Lower leg skin (tissue), 4 donors: ENCODE measurements around the gene GUCY2D. TPM values are rescaled to one million over a fixed set of nuclear protein-coding genes. Genes with fewer than 3 reads are reported as not detected.

Experiments used
- DNase-seq, 2 donors: peaks; one replicate each; pipeline ENCODE4 v3.0.0-alpha.2; 2019; ENCODE audit warnings: low spot score in 2 of 2
- H3K4me3 ChIP-seq: fragments of 200-600 bp; sonication (generic); 2 replicates; pipeline ENCODE4 v1.5.1; 2017; ENCODE audit warnings: mild to moderate bottlenecking, low read depth; ENCODE audit not compliant: poor library complexity, severe bottlenecking
- CTCF ChIP-seq, 3 donors: fragments of 450-650 bp; IDR thresholded peaks; one replicate each; pipeline ENCODE4 v1.5.1; 2016; ENCODE audit warnings: antibody characterized with exemption in 3 of 3, mild to moderate bottlenecking in 3 of 3, moderate library complexity in 2 of 3
- POLR2A ChIP-seq, 2 donors: fragments of 450-650 bp; IDR thresholded peaks; one replicate each; pipeline ENCODE4 v1.6.1; 2016 to 2017; ENCODE audit warnings: antibody characterized with exemption in 2 of 2, mild to moderate bottlenecking in 1 of 2, moderate library complexity in 1 of 2
- WGBS, 2 donors: methylation state at CpG; one replicate each; pipeline ENCODE4 v1.1.5; 2018; 5-methylcytosine and 5-hydroxymethylcytosine counted together
- intact Hi-C: fragments of 100-400 bp; cut with DNase I; formaldehyde crosslinking; loops from one replicate; pipeline ENCODE4 v1.15.0; 2023; ENCODE audit warnings: low total_unique reads
- total RNA-seq, 4 donors: library from RNA; depleted of rRNA; stranded (reverse); fragments of >200 nt; gene quantifications; one replicate each; pipeline ENCODE4 v1.1.0, GENCODE V29; 2016

Gene GUCY2D
- total RNA-seq, 4 donors from 2014 or later, result 0.13 TPM; not detected in 3

- H3K4me3 ChIP-seq, result no peak overlapping the region
- TF ChIP-seq POLR2A (IDR thresholded peaks at IDR 0.05), result no peak
- TF ChIP-seq CTCF (IDR thresholded peaks at IDR 0.05), result no peak
- DNase-seq, result peak in 1 of 2 donors; percentile 52
- 45 to 60% methylated on average over 11 of the region's 11 CpGs for WGBS, 2 donors
- intact Hi-C loops, result no loop called here
Measured at GRCh38 chr17:8039611-8040168, 37.3 kb downstream of the GUCY2D start.

GRCh38 chr17:8041249-8041928 is 39.0 kb downstream of the GUCY2D start:
- TF ChIP-seq POLR2A (IDR thresholded peaks at IDR 0.05) (no peak), CTCF (IDR thresholded peaks at IDR 0.05) (no peak)
- peak; percentile 74 to 83 for DNase-seq
- 62 to 66% methylated on average over 8 of the region's 8 CpGs for WGBS, 2 donors
- H3K4me3 ChIP-seq, result no peak overlapping the region
- intact Hi-C loops, result no loop called here

- peak in 1 of 2 donors; percentile 62 for DNase-seq
- TF ChIP-seq POLR2A (IDR thresholded peaks at IDR 0.05), result no peak
- TF ChIP-seq CTCF (IDR thresholded peaks at IDR 0.05), result no peak
- intact Hi-C loops, result no loop called here
- no peak overlapping the region for H3K4me3 ChIP-seq
Measured at GRCh38 chr17:8041979-8042378, 39.6 kb downstream of the GUCY2D start.

- TF ChIP-seq CTCF (IDR thresholded peaks at IDR 0.05), result no peak
- no peak for TF ChIP-seq POLR2A (IDR thresholded peaks at IDR 0.05)
- WGBS, 2 donors, result 82 to 87% methylated on average over 23 to 24 of the region's 24 CpGs
- intact Hi-C loops, result no loop called here
- DNase-seq, result peak in 1 of 2 donors; percentile 81
- H3K4me3 ChIP-seq, result no peak overlapping the region
Measured at GRCh38 chr17:8044819-8045810, 42.7 kb downstream of the GUCY2D start.

GRCh38 chr17:8046306-8046928 is 44.0 kb downstream of the GUCY2D start:
- 80 to 81% methylated on average over 11 of the region's 11 CpGs for WGBS, 2 donors
- intact Hi-C loops, result no loop called here
- no peak for TF ChIP-seq POLR2A (IDR thresholded peaks at IDR 0.05)
- no peak for TF ChIP-seq CTCF (IDR thresholded peaks at IDR 0.05)
- H3K4me3 ChIP-seq, result no peak overlapping the region
- peak in 1 of 2 donors; percentile 68 for DNase-seq
